Mesodermal cell (in vitro differentiated cells): ENCODE results near the gene SLC27A1.

Experiments
- H3K27ac ChIP-seq: 2 replicates; pipeline ENCODE4 v1.7.0; 2013; ENCODE audit warnings: mild to moderate bottlenecking, low read depth, low read length, moderate library complexity; ENCODE audit not compliant: severe bottlenecking
- H3K36me3 ChIP-seq: 2 replicates; pipeline ENCODE4 v1.7.1; 2013; ENCODE audit warnings: mild to moderate bottlenecking, low read length, moderate library complexity; ENCODE audit not compliant: control insufficient read depth, insufficient read depth
- H3K4me1 ChIP-seq: one replicate; pipeline ENCODE4 v1.7.1; 2013; ENCODE audit warnings: mild to moderate bottlenecking, low read length; ENCODE audit not compliant: insufficient read depth, control insufficient read depth, poor library complexity, severe bottlenecking
- H3K4me3 ChIP-seq: 2 replicates; pipeline ENCODE4 v1.7.0; 2013; ENCODE audit warnings: low read length, control low read depth, mild to moderate bottlenecking; ENCODE audit not compliant: insufficient read depth, poor library complexity, severe bottlenecking; ENCODE audit errors: extremely low read depth
- H3K9me3 ChIP-seq: 2 replicates; pipeline ENCODE4 v1.7.1; 2013; ENCODE audit warnings: mild to moderate bottlenecking, low read length, moderate library complexity; ENCODE audit not compliant: control insufficient read depth
- WGBS, 2 experiments: methylation state at CpG; one replicate each; pipeline ENCODE4 v1.1.5; 2013; ENCODE audit warnings: missing lambda C conversion rate in 2 of 2; ENCODE audit not compliant: insufficient coverage in 2 of 2; 5-methylcytosine and 5-hydroxymethylcytosine counted together

SLC27A1 gene

GRCh38 chr19:17441241-17442021 is 28.9 kb upstream of the SLC27A1 start:
- no peak overlapping the region for H3K4me3 ChIP-seq
- H3K27ac ChIP-seq, result no peak overlapping the region
- H3K36me3 ChIP-seq, result no peaks in the 10 kb centered on the region
- no peaks in the 10 kb centered on the region for H3K9me3 ChIP-seq
- H3K4me1 ChIP-seq, result no peaks in the 10 kb centered on the region
- 40 to 60% methylated on average over 4 to 7 of the region's 8 CpGs for WGBS, 2 experiments

- H3K4me3 ChIP-seq, result no peak overlapping the region
- H3K27ac ChIP-seq, result no peak overlapping the region
- no peaks in the 10 kb centered on the region for H3K4me1 ChIP-seq
- no peaks in the 10 kb centered on the region for H3K36me3 ChIP-seq
- 83 to 94% methylated on average over 1 of the region's 1 CpG for WGBS, 2 experiments
- no peaks in the 10 kb centered on the region for H3K9me3 ChIP-seq
These were observed 24.7 kb upstream of the SLC27A1 start for GRCh38 chr19:17445526-17446165.

- Histone ChIP-seq H3K27ac (no peak overlapping the region), H3K4me1 (no peaks in the 10 kb centered on the region), H3K9me3 (no peaks in the 10 kb centered on the region), H3K36me3 (no peaks in the 10 kb centered on the region), H3K4me3 (peak overlapping the region; percentile 42)
- 34 to 100% methylated on average over 2 to 5 of the region's 5 CpGs for WGBS, 2 experiments
These were observed 22.6 kb upstream of the SLC27A1 start for GRCh38 chr19:17447704-17448130.

GRCh38 chr19:17448131-17448967 is 22.0 kb upstream of the SLC27A1 start, which contains the start of gene TMEM221:
Gene TMEM221 (minus strand): TSS chr19:17448668. CDS start chr19:17448462, 206 bp downstream.
- no peak within 1 kb of the TSS for H3K27ac ChIP-seq
- 2 to 4% methylated on average over 55 to 56 of the region's 81 CpGs for WGBS, 2 experiments
- H3K4me1 ChIP-seq, result no peaks in the 10 kb centered on the region
- H3K4me3 ChIP-seq, result peak within 1 kb of the TSS; percentile 42
- H3K9me3 ChIP-seq, result no peaks in the 10 kb centered on the region
- H3K36me3 ChIP-seq, result no peaks in the 10 kb centered on the region

- 77 to 90% methylated on average over 5 to 7 of the region's 8 CpGs for WGBS, 2 experiments
- Histone ChIP-seq H3K36me3 (no peaks in the 10 kb centered on the region), H3K9me3 (no peaks in the 10 kb centered on the region), H3K4me1 (no peaks in the 10 kb centered on the region), H3K4me3 (no peak overlapping the region), H3K27ac (no peak overlapping the region)
These were observed 19.9 kb upstream of the SLC27A1 start for GRCh38 chr19:17450264-17451075.

- H3K9me3 ChIP-seq, result no peaks in the 10 kb centered on the region
- 93 to 100% methylated on average over 1 to 2 of the region's 4 CpGs for WGBS, 2 experiments
These were observed 18.5 kb upstream of the SLC27A1 start for GRCh38 chr19:17451820-17452219.

GRCh38 chr19:17454576-17455071 is 15.7 kb upstream of the SLC27A1 start:
- no peak overlapping the region for H3K4me3 ChIP-seq
- H3K27ac ChIP-seq, result no peak overlapping the region
- no peaks in the 10 kb centered on the region for H3K9me3 ChIP-seq
- H3K4me1 ChIP-seq, result no peaks in the 10 kb centered on the region
- WGBS, 2 experiments, result 2 to 4% methylated on average over 11 of the region's 13 CpGs
- H3K36me3 ChIP-seq, result no peaks in the 10 kb centered on the region

More at GRCh38 chr19:17451820-17452219, 18.5 kb upstream of the SLC27A1 start:
- Histone ChIP-seq H3K27ac (no peak overlapping the region), H3K4me3 (no peak overlapping the region), H3K36me3 (no peaks in the 10 kb centered on the region), H3K4me1 (no peaks in the 10 kb centered on the region)

GRCh38 chr19:17455308-17456123 is 14.8 kb upstream of the SLC27A1 start:
- 48 to 53% methylated on average over 30 to 38 of the region's 58 CpGs for WGBS, 2 experiments
- H3K4me3 ChIP-seq, result no peak overlapping the region
- H3K9me3 ChIP-seq, result no peaks in the 10 kb centered on the region
- no peaks in the 10 kb centered on the region for H3K4me1 ChIP-seq
- H3K27ac ChIP-seq, result no peak overlapping the region
- H3K36me3 ChIP-seq, result no peaks in the 10 kb centered on the region

- Histone ChIP-seq H3K4me1 (no peaks in the 10 kb centered on the region), H3K9me3 (no peaks in the 10 kb centered on the region), H3K27ac (no peak overlapping the region), H3K36me3 (no peaks in the 10 kb centered on the region), H3K4me3 (no peak overlapping the region)
- WGBS, 2 experiments, result 70 to 83% methylated on average over 7 to 8 of the region's 11 CpGs
These were observed 14.2 kb upstream of the SLC27A1 start for GRCh38 chr19:17456127-17456526.
